HCT116 (cell line): ENCODE data around the gene ELMO2. TPM values are rescaled to one million over a fixed set of nuclear protein-coding genes. Genes with fewer than 3 reads are reported as not detected.

Source experiments
- ATAC-seq: fragments of 200-7000 bp; cut with Tn5 transposase; 2 replicates; pipeline ENCODE4 v1.9.1; 2020; ENCODE audit warnings: mild to moderate bottlenecking, moderate library complexity
- BruUV-seq: library from RNA; stranded (reverse); fragments of 400-500 nt; replicated peaks from 2 replicates; lab custom pipeline; 2021; lab: Mats Ljungman, UMichigan
- CTCF ChIA-PET: fragments of 300-600 bp; sonication (Branson Sonifier 250); formaldehyde crosslinking; loops from one replicate; lab custom pipeline; 2021; ENCODE audit warnings: antibody characterized with exemption; lab: Charles Lee
- POLR2A ChIA-PET: fragments of 300-600, 350-600 bp; sonication (Branson Sonifier 250); formaldehyde crosslinking; loops from one replicate; lab custom pipeline; 2021; ENCODE audit warnings: antibody characterized with exemption; lab: Charles Lee
- RAD21 ChIA-PET, 2 experiments: fragments of 300-600 bp; sonication (Branson Sonifier 250); formaldehyde crosslinking; loops; one replicate each; lab custom pipeline; 2023; ENCODE audit warnings: low total read pairs in 2 of 2; ENCODE audit not compliant: uncharacterized antibody in 2 of 2, unreplicated experiment in 2 of 2, low non-redundant PET in 1 of 2; lab: Charles Lee
- DNase-seq: peaks from one replicate; pipeline ENCODE4 v3.0.0-alpha.2; 2010; ENCODE audit warnings: low read depth, low spot score
- H2AFZ ChIP-seq: fragments of 200-600 bp; shearing (Covaris generic), sonication (generic); 2 replicates; pipeline ENCODE4 v1.6.1; 2017; ENCODE audit warnings: low read depth, mixed run types, mixed read lengths, antibody characterized with exemption, low read length; ENCODE audit not compliant: poor library complexity, severe bottlenecking
- H3K27ac ChIP-seq: 2 replicates; pipeline ENCODE4 v1.5.1; 2012; ENCODE audit warnings: low read depth, low read length
- H3K27me3 ChIP-seq: fragments of 200-600 bp; sonication (generic); 2 replicates; pipeline ENCODE4 v1.6.1; 2016; ENCODE audit warnings: mixed run types, low read length, mixed read lengths; ENCODE audit not compliant: insufficient read depth
- H3K36me3 ChIP-seq, 2 experiments: fragments of 200-500 bp in 1 of 2; fragments of 200-600 bp in 1 of 2; sonication (Bioruptor generic) in 1 of 2; sonication (generic) in 1 of 2; 2 replicates each; pipeline versions ENCODE4 v1.5.1 to v1.6.1; 2014 to 2016; ENCODE audit warnings: low read length in 2 of 2, inconsistent platforms in 1 of 2, mixed read lengths in 1 of 2, mixed run types in 1 of 2; ENCODE audit not compliant: insufficient read depth in 2 of 2, control insufficient read depth in 1 of 2
- H3K4me1 ChIP-seq, 2 experiments: fragments of 200-600 bp in 1 of 2; sonication (generic) in 1 of 2; 2 replicates each; pipeline versions ENCODE4 v1.5.1 to v1.6.1; 2012 to 2017; ENCODE audit warnings: low read length in 2 of 2, inconsistent platforms in 1 of 2, mild to moderate bottlenecking in 1 of 2, mixed read lengths in 1 of 2, mixed run types in 1 of 2, moderate library complexity in 1 of 2; ENCODE audit not compliant: insufficient read depth in 2 of 2, control insufficient read depth in 1 of 2
- H3K4me2 ChIP-seq: fragments of 200-600 bp; sonication (generic); 2 replicates; pipeline ENCODE4 v1.6.1; 2017; ENCODE audit warnings: mixed run types, low read length, mixed read lengths
- H3K4me3 ChIP-seq, 2 experiments: fragments of 200-600 bp in 1 of 2; sonication (generic) in 1 of 2; replicated peaks in 1 of 2; 2 replicates each; pipeline ENCODE4 v1.5.1; 2011 to 2016; ENCODE audit warnings: low read length in 2 of 2, control low read depth in 1 of 2, low read depth in 1 of 2, mild to moderate bottlenecking in 1 of 2, mixed read lengths in 1 of 2, mixed run types in 1 of 2
- H3K79me2 ChIP-seq: fragments of 200-600 bp; sonication (generic); 2 replicates; pipeline ENCODE4 v1.6.1; 2017; ENCODE audit warnings: mild to moderate bottlenecking, mixed run types, low read length, moderate library complexity, mixed read lengths; ENCODE audit not compliant: insufficient read depth
- H3K9ac ChIP-seq: fragments of 200-600 bp; sonication (generic); 2 replicates; pipeline ENCODE4 v1.6.1; 2016; ENCODE audit warnings: low read length, mixed read lengths
- H3K9me2 ChIP-seq: fragments of 200-600 bp; sonication (generic), shearing (Covaris generic); 2 replicates; pipeline ENCODE4 v1.6.1; 2017; ENCODE audit warnings: mixed run types, mild to moderate bottlenecking, moderate library complexity; ENCODE audit not compliant: insufficient read depth
- H3K9me3 ChIP-seq, 2 experiments: fragments of 200-500 bp in 1 of 2; fragments of 200-600 bp in 1 of 2; sonication (Bioruptor generic) in 1 of 2; sonication (generic) in 1 of 2; 2 replicates each; pipeline ENCODE4 v1.6.1; 2014 to 2017; ENCODE audit warnings: low read length in 2 of 2, mixed read lengths in 2 of 2, inconsistent platforms in 1 of 2, low read depth in 1 of 2, mild to moderate bottlenecking in 1 of 2, mixed run types in 1 of 2, moderate library complexity in 1 of 2; ENCODE audit not compliant: control insufficient read depth in 1 of 2, insufficient read depth in 1 of 2
- H4K20me1 ChIP-seq: fragments of 200-600 bp; sonication (generic), shearing (Covaris generic); 2 replicates; pipeline ENCODE4 v1.6.1; 2017; ENCODE audit warnings: mixed run types, mild to moderate bottlenecking, moderate library complexity; ENCODE audit not compliant: insufficient read depth
- CEBPB ChIP-seq: IDR thresholded peaks from 2 replicates; pipeline ENCODE4 v1.6.1; 2012; ENCODE audit warnings: low read depth
- EGR1 ChIP-seq: IDR thresholded peaks from 2 replicates; pipeline ENCODE4 v1.6.1; 2012; ENCODE audit warnings: low read depth
- ELF1 ChIP-seq: IDR thresholded peaks from 2 replicates; pipeline ENCODE4 v1.6.1; 2012; ENCODE audit warnings: low read depth, borderline replicate concordance
- EZH2 ChIP-seq: fragments of 200-600 bp; sonication (generic); IDR thresholded peaks from 2 replicates; pipeline ENCODE4 v1.6.1; 2017; ENCODE audit warnings: antibody characterized with exemption, mixed run types
- EZH2phosphoT487 ChIP-seq: fragments of 200-600 bp; IDR thresholded peaks from 2 replicates; pipeline ENCODE4 v1.6.1; 2018; ENCODE audit warnings: antibody characterized with exemption, borderline replicate concordance
- FOSL1 ChIP-seq: IDR thresholded peaks from 2 replicates; pipeline ENCODE4 v1.6.1; 2012; ENCODE audit warnings: low read depth
- JUND ChIP-seq: IDR thresholded peaks from 2 replicates; pipeline ENCODE4 v1.6.1; 2012
- POLR2AphosphoS5 ChIP-seq: IDR thresholded peaks from 2 replicates; pipeline ENCODE4 v1.6.1; 2011; ENCODE audit warnings: mild to moderate bottlenecking, low read depth, low read length, moderate library complexity
- RAD21 ChIP-seq: IDR thresholded peaks from 2 replicates; pipeline ENCODE4 v1.6.1; 2012; ENCODE audit warnings: low read depth, mild to moderate bottlenecking
- SIN3A ChIP-seq: IDR thresholded peaks from 2 replicates; pipeline ENCODE4 v1.6.1; 2012; ENCODE audit warnings: low read depth
- TCF7L2 ChIP-seq: IDR thresholded peaks from 2 replicates; pipeline ENCODE4 v1.7.0; 2011; ENCODE audit warnings: borderline replicate concordance, inconsistent platforms; ENCODE audit not compliant: insufficient read depth, insufficient read length; ENCODE audit errors: extremely low read depth
- YY1 ChIP-seq: IDR thresholded peaks from 2 replicates; pipeline ENCODE4 v1.6.1; 2011; ENCODE audit warnings: low read length, low read depth, moderate library complexity, mild to moderate bottlenecking; ENCODE audit not compliant: insufficient replicate concordance; ENCODE audit errors: extremely low read depth
- ZFX ChIP-seq: fragments of 450-650 bp; IDR thresholded peaks from 2 replicates; pipeline ENCODE4 v1.6.1; 2017
- ZNF274 ChIP-seq: fragments of 200-500 bp; sonication (Bioruptor generic); IDR thresholded peaks from 2 replicates; pipeline ENCODE4 v1.6.1; 2014; ENCODE audit warnings: mild to moderate bottlenecking, low read depth, low read length, inconsistent platforms
- intact Hi-C: fragments of 100-400 bp; cut with micrococcal nuclease; formaldehyde crosslinking; loops from 2 replicates; pipeline ENCODE4 v1.10.0; 2022
- total RNA-seq: library from RNA; stranded (reverse); gene quantifications from one replicate; pipeline ENCODE4 v1.2.1, GENCODE V29; 2021; ENCODE audit not compliant: unreplicated experiment
- TF ChIP-seq, protein P1 (sequence below): IDR thresholded peaks from 2 replicates; pipeline ENCODE4 v1.6.1; 2012
- TF ChIP-seq, protein P2 (sequence below), 3 experiments: fragments of 200-600 bp in 1 of 3; sonication (generic) in 1 of 3; IDR thresholded peaks in 2 of 3; conservative IDR thresholded peaks in 1 of 3; 2 replicates each; pipeline ENCODE4 v1.5.1; 2012 to 2017; ENCODE audit warnings: low read depth in 2 of 3, low read length in 2 of 3, antibody characterized with exemption in 1 of 3, borderline replicate concordance in 1 of 3, control low read depth in 1 of 3, mild to moderate bottlenecking in 1 of 3, mixed read lengths in 1 of 3, mixed run types in 1 of 3, moderate library complexity in 1 of 3; ENCODE audit not compliant: insufficient read depth in 1 of 3
- TF ChIP-seq, protein P3 (sequence below): IDR thresholded peaks from 2 replicates; pipeline ENCODE4 v1.6.1; 2011; ENCODE audit warnings: mild to moderate bottlenecking, low read length, moderate library complexity; ENCODE audit not compliant: insufficient replicate concordance; ENCODE audit errors: extremely low read depth
- TF ChIP-seq, protein P4 (sequence below): IDR thresholded peaks from 2 replicates; pipeline ENCODE4 v1.6.1; 2012
- TF ChIP-seq, protein P5 (sequence below): IDR thresholded peaks from 2 replicates; pipeline ENCODE4 v1.6.1; 2012; ENCODE audit warnings: low read depth

Gene ELMO2
- total RNA-seq, 1 experiment from 2014 or later = 22.9 TPM

DNA sequence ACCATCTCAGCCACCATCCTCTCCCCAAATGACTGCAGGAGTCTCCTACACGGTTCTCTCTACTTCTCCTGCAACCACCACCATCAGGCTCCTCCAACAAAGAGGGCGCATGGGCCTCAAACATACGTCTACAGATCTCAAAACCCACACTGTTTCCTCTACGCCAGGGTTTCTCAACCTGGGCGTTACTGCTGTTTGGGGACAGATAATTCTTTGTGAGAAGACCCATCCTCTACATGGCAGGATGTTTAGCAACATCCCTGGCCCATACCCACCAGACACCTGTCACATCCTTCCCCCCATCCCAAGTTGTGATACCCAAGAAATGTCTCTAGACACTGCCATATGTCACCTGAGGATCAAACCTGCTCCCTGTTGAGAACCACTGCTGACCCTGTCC, 45.0 kb downstream of the ELMO2 start:
- Histone ChIP-seq H2AFZ (no peak overlapping the region), H3K9me2 (no peaks in the 10 kb centered on the region), H3K36me3 (peaks cover 5 to 7% of the 10 kb centered on the region in 2 experiments; a peak in 3 of 4 replicates), H4K20me1 (no peaks in the 10 kb centered on the region), H3K9me3 (no peaks in the 10 kb centered on the region), H3K27ac (no peak overlapping the region), H3K27me3 (no peaks in the 10 kb centered on the region), H3K4me1 (peaks cover 6 to 14% of the 10 kb centered on the region in 2 experiments; a peak in 3 of 4 replicates), H3K79me2 (peaks cover 39% of the 10 kb centered on the region), H3K9ac (no peak overlapping the region), H3K4me2 (no peak overlapping the region), H3K4me3 (no peak overlapping the region)
- TF ChIP-seq EZH2 (no peak), EGR1 (no peak), EZH2phosphoT487 (no peak), SIN3A (no peak), ELF1 (no peak), FOSL1 (no peak), CEBPB (no peak), ZFX (no peak), ZNF274 (no peak), JUND (no peak), POLR2AphosphoS5 (no peak), RAD21 (no peak), YY1 (no peak), TCF7L2 (no peak)
- TF ChIP-seq, protein P1, sequence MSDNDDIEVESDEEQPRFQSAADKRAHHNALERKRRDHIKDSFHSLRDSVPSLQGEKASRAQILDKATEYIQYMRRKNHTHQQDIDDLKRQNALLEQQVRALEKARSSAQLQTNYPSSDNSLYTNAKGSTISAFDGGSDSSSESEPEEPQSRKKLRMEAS = no peak
- TF ChIP-seq, protein P2, sequence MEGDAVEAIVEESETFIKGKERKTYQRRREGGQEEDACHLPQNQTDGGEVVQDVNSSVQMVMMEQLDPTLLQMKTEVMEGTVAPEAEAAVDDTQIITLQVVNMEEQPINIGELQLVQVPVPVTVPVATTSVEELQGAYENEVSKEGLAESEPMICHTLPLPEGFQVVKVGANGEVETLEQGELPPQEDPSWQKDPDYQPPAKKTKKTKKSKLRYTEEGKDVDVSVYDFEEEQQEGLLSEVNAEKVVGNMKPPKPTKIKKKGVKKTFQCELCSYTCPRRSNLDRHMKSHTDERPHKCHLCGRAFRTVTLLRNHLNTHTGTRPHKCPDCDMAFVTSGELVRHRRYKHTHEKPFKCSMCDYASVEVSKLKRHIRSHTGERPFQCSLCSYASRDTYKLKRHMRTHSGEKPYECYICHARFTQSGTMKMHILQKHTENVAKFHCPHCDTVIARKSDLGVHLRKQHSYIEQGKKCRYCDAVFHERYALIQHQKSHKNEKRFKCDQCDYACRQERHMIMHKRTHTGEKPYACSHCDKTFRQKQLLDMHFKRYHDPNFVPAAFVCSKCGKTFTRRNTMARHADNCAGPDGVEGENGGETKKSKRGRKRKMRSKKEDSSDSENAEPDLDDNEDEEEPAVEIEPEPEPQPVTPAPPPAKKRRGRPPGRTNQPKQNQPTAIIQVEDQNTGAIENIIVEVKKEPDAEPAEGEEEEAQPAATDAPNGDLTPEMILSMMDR (IDR thresholded peaks at IDR 0.05 in 2 of 3, conservative IDR thresholded peaks at IDR 0.05 in 1 of 3; ENCODE audit: borderline replicate concordance in 1 of 3, insufficient read depth in 1 of 3, low read depth in 2 of 3, low read length in 2 of 3) = no peak
- TF ChIP-seq, protein P3, sequence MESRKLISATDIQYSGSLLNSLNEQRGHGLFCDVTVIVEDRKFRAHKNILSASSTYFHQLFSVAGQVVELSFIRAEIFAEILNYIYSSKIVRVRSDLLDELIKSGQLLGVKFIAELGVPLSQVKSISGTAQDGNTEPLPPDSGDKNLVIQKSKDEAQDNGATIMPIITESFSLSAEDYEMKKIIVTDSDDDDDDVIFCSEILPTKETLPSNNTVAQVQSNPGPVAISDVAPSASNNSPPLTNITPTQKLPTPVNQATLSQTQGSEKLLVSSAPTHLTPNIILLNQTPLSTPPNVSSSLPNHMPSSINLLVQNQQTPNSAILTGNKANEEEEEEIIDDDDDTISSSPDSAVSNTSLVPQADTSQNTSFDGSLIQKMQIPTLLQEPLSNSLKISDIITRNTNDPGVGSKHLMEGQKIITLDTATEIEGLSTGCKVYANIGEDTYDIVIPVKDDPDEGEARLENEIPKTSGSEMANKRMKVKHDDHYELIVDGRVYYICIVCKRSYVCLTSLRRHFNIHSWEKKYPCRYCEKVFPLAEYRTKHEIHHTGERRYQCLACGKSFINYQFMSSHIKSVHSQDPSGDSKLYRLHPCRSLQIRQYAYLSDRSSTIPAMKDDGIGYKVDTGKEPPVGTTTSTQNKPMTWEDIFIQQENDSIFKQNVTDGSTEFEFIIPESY = no peak
- TF ChIP-seq, protein P4, sequence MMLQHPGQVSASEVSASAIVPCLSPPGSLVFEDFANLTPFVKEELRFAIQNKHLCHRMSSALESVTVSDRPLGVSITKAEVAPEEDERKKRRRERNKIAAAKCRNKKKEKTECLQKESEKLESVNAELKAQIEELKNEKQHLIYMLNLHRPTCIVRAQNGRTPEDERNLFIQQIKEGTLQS = no peak
- TF ChIP-seq, protein P5, sequence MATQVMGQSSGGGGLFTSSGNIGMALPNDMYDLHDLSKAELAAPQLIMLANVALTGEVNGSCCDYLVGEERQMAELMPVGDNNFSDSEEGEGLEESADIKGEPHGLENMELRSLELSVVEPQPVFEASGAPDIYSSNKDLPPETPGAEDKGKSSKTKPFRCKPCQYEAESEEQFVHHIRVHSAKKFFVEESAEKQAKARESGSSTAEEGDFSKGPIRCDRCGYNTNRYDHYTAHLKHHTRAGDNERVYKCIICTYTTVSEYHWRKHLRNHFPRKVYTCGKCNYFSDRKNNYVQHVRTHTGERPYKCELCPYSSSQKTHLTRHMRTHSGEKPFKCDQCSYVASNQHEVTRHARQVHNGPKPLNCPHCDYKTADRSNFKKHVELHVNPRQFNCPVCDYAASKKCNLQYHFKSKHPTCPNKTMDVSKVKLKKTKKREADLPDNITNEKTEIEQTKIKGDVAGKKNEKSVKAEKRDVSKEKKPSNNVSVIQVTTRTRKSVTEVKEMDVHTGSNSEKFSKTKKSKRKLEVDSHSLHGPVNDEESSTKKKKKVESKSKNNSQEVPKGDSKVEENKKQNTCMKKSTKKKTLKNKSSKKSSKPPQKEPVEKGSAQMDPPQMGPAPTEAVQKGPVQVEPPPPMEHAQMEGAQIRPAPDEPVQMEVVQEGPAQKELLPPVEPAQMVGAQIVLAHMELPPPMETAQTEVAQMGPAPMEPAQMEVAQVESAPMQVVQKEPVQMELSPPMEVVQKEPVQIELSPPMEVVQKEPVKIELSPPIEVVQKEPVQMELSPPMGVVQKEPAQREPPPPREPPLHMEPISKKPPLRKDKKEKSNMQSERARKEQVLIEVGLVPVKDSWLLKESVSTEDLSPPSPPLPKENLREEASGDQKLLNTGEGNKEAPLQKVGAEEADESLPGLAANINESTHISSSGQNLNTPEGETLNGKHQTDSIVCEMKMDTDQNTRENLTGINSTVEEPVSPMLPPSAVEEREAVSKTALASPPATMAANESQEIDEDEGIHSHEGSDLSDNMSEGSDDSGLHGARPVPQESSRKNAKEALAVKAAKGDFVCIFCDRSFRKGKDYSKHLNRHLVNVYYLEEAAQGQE = no peak
- ChIA-PET RAD21 (no interaction called here), CTCF (no interaction called here), POLR2A (no interaction called here)
- ATAC-seq = no peak
- no TSS peak for BruUV-seq
- intact Hi-C loops = no loop called here
- DNase-seq = no peak
